ENCODE data around the gene ASGR1. TPM values are rescaled to one million over a fixed set of nuclear protein-coding genes. Genes with fewer than 3 reads are reported as not detected.
"Not testable (repeated sequence)": the region's sequence is repeated elsewhere in the genome, so short reads cannot be mapped to it uniquely, and the experiment has no call there.

Gene ASGR1
- total and polyA plus RNA-seq, 9 donors = 0.20 to 3.3 (median 1.0) TPM

GRCh38 chr17:7130621-7131422 is 48.3 kb downstream of the ASGR1 start:
- Histone ChIP-seq H3K36me3 (no peaks in the 10 kb centered on the region), H3K9me3 (no peaks in the 10 kb centered on the region), H3K4me1 (ENCODE audit: insufficient read depth) (no peaks in the 10 kb centered on the region), H3K27ac (no peak overlapping the region), H3K4me3 (no peak overlapping the region), H3K27me3 (no peaks in the 10 kb centered on the region)
- TF ChIP-seq POLR2A (IDR thresholded peaks at IDR 0.05) (no peak), EP300 (IDR thresholded peaks at IDR 0.05) (no peak), CTCF (IDR thresholded peaks at IDR 0.05) (no peak)
- WGBS, 3 donors = 38 to 45% (median 42%) methylated on average over 11 of the region's 11 CpGs
- DNase-seq = no peak
- intact Hi-C loops (cut with DNase I) = loop anchor here in 2 of 4 donors (2.0 to 10.0 kb wide), 2 partner anchors 82 to 216 kb away; no protein-coding TSS in a partner anchor

- Histone ChIP-seq H3K9me3 (no peaks in the 10 kb centered on the region), H3K27ac (no peak overlapping the region), H3K36me3 (no peaks in the 10 kb centered on the region), H3K4me1 (ENCODE audit: insufficient read depth) (no peaks in the 10 kb centered on the region), H3K4me3 (no peak overlapping the region), H3K27me3 (no peaks in the 10 kb centered on the region)
- intact Hi-C loops (cut with DNase I) = no loop called here
- DNase-seq = no peak
- TF ChIP-seq EP300 (IDR thresholded peaks at IDR 0.05) (no peak), POLR2A (IDR thresholded peaks at IDR 0.05) (no peak), CTCF (IDR thresholded peaks at IDR 0.05) (no peak)
- 79 to 86% (median 84%) methylated on average over 8 of the region's 8 CpGs for WGBS, 3 donors
Measured at GRCh38 chr17:7129311-7129710, 49.9 kb downstream of the ASGR1 start.

GRCh38 chr17:7128160-7128559 is 51.0 kb downstream of the ASGR1 start:
- no peaks in the 10 kb centered on the region for H3K9me3 ChIP-seq
- intact Hi-C loops (cut with DNase I) = no loop called here
- WGBS, 3 donors = 34 to 60% (median 49%) methylated on average over 5 of the region's 5 CpGs
- no peak overlapping the region for H3K27ac ChIP-seq
- H3K4me1 ChIP-seq (ENCODE audit: insufficient read depth) = no peaks in the 10 kb centered on the region
- no peaks in the 10 kb centered on the region for H3K27me3 ChIP-seq
- no peaks in the 10 kb centered on the region for H3K36me3 ChIP-seq
- TF ChIP-seq POLR2A (IDR thresholded peaks at IDR 0.05) (no peak), CTCF (IDR thresholded peaks at IDR 0.05) (no peak), EP300 (IDR thresholded peaks at IDR 0.05) (no peak)
- no peak overlapping the region for H3K4me3 ChIP-seq
- DNase-seq = no peak

GRCh38 chr17:7127501-7127900 is 51.7 kb downstream of the ASGR1 start:
- H3K27me3 ChIP-seq; H3K4me1 ChIP-seq (ENCODE audit: insufficient read depth); H3K4me3 ChIP-seq: not testable (repeated sequence)

GRCh38 chr17:7126386-7126785 is 52.8 kb downstream of the ASGR1 start:
- H3K27me3 ChIP-seq; intact Hi-C loops (cut with DNase I); H3K36me3 ChIP-seq; H3K9me3 ChIP-seq; H3K4me3 ChIP-seq; H3K27ac ChIP-seq; DNase-seq; H3K4me1 ChIP-seq (ENCODE audit: insufficient read depth): not testable (repeated sequence)
- 61 to 74% (median 61%) methylated on average over 12 of the region's 12 CpGs for WGBS, 3 donors

More at GRCh38 chr17:7127501-7127900, 51.7 kb downstream of the ASGR1 start:
- H3K27ac ChIP-seq; H3K9me3 ChIP-seq; DNase-seq; H3K36me3 ChIP-seq; intact Hi-C loops (cut with DNase I): not testable (repeated sequence)
- 93 to 94% (median 94%) methylated on average over 5 of the region's 5 CpGs for WGBS, 3 donors
